Neural crest cell (in vitro differentiated cells): ENCODE data around the gene BTD. TPM values are rescaled to one million over a fixed set of nuclear protein-coding genes. Genes with fewer than 3 reads are reported as not detected.

Experiments
- DNase-seq: peaks from one replicate; pipeline ENCODE4 v3.0.0; 2021; ENCODE audit warnings: low read depth, mixed read lengths, low spot score
- H3K27ac Mint-ChIP-seq: one replicate; pipeline ENCODE4 v1.8.0; 2021; ENCODE audit warnings: mild to moderate bottlenecking, mixed read lengths; ENCODE audit not compliant: unreplicated experiment
- H3K27me3 Mint-ChIP-seq: 2 replicates; pipeline ENCODE4 v1.8.0; 2021; ENCODE audit warnings: low read depth, mild to moderate bottlenecking, mixed read lengths
- H3K36me3 Mint-ChIP-seq: 2 replicates; pipeline ENCODE4 v1.8.0; 2021; ENCODE audit warnings: low read depth, mild to moderate bottlenecking, mixed read lengths
- H3K4me1 Mint-ChIP-seq: 2 replicates; pipeline ENCODE4 v1.8.0; 2021; ENCODE audit warnings: mixed read lengths
- H3K4me3 Mint-ChIP-seq: one replicate; pipeline ENCODE4 v1.8.0; 2021; ENCODE audit warnings: mild to moderate bottlenecking, mixed read lengths
- H3K9me3 Mint-ChIP-seq: 2 replicates; pipeline ENCODE4 v1.8.0; 2021; ENCODE audit warnings: mixed read lengths
- CTCF ChIP-seq: fragments of 200-600 bp; sonication (generic); conservative IDR thresholded peaks from 2 replicates; pipeline ENCODE4 v1.5.0; 2021; ENCODE audit warnings: antibody characterized with exemption, mild to moderate bottlenecking
- total RNA-seq: library from RNA; stranded (reverse); gene quantifications from 2 replicates; pipeline ENCODE4 v1.2.1, GENCODE V29; 2021

BTD gene
- total RNA-seq, 1 donor from 2014 or later, result 5.8 TPM

GRCh38 chr3:15558581-15558980, 43.0 kb upstream of the BTD start:
- H3K27me3 Mint-ChIP-seq, result no peaks in the 10 kb centered on the region
- H3K4me3 Mint-ChIP-seq, result no peak overlapping the region
- no peak for TF ChIP-seq CTCF
- no peaks in the 10 kb centered on the region for H3K9me3 Mint-ChIP-seq
- peaks cover 6% of the 10 kb centered on the region for H3K4me1 Mint-ChIP-seq
- DNase-seq, result no peak
- H3K36me3 Mint-ChIP-seq, result no peaks in the 10 kb centered on the region
- H3K27ac Mint-ChIP-seq, result no peak overlapping the region

GRCh38 chr3:15562560-15562959, 39.0 kb upstream of the BTD start:
- H3K27me3 Mint-ChIP-seq, result no peaks in the 10 kb centered on the region
- DNase-seq, result no peak
- no peak overlapping the region for H3K27ac Mint-ChIP-seq
- TF ChIP-seq CTCF, result no peak
- H3K4me1 Mint-ChIP-seq, result peaks cover 3% of the 10 kb centered on the region
- H3K4me3 Mint-ChIP-seq, result no peak overlapping the region
- H3K36me3 Mint-ChIP-seq, result peaks cover 2% of the 10 kb centered on the region
- no peaks in the 10 kb centered on the region for H3K9me3 Mint-ChIP-seq

- no peak for TF ChIP-seq CTCF
- no peak for DNase-seq
- Mint-ChIP-seq H3K4me3 (no peak overlapping the region), H3K27me3 (no peaks in the 10 kb centered on the region), H3K27ac (no peak overlapping the region), H3K9me3 (no peaks in the 10 kb centered on the region), H3K36me3 (peaks cover 5% of the 10 kb centered on the region), H3K4me1 (no peaks in the 10 kb centered on the region)
These were observed 38.4 kb upstream of the BTD start for GRCh38 chr3:15563190-15563589.

GRCh38 chr3:15572138-15572537, 29.4 kb upstream of the BTD start:
- peaks cover 7% of the 10 kb centered on the region for H3K36me3 Mint-ChIP-seq
- no peak overlapping the region for H3K27ac Mint-ChIP-seq
- H3K4me3 Mint-ChIP-seq, result no peak overlapping the region
- H3K4me1 Mint-ChIP-seq, result no peaks in the 10 kb centered on the region
- H3K9me3 Mint-ChIP-seq, result no peaks in the 10 kb centered on the region
- no peak for TF ChIP-seq CTCF
- no peak for DNase-seq
- no peaks in the 10 kb centered on the region for H3K27me3 Mint-ChIP-seq

GRCh38 chr3:15575446-15575845, 26.1 kb upstream of the BTD start:
- no peak for TF ChIP-seq CTCF
- no peaks in the 10 kb centered on the region for H3K9me3 Mint-ChIP-seq
- H3K36me3 Mint-ChIP-seq, result peaks cover 1% of the 10 kb centered on the region
- DNase-seq, result no peak
- H3K27ac Mint-ChIP-seq, result no peak overlapping the region
- H3K4me1 Mint-ChIP-seq, result no peaks in the 10 kb centered on the region
- no peaks in the 10 kb centered on the region for H3K27me3 Mint-ChIP-seq
- no peak overlapping the region for H3K4me3 Mint-ChIP-seq

- Mint-ChIP-seq H3K27ac (no peak overlapping the region), H3K4me3 (no peak overlapping the region), H3K36me3 (peaks cover 2% of the 10 kb centered on the region), H3K9me3 (no peaks in the 10 kb centered on the region), H3K4me1 (no peaks in the 10 kb centered on the region), H3K27me3 (no peaks in the 10 kb centered on the region)
- DNase-seq, result no peak
- TF ChIP-seq CTCF, result no peak
These were observed 25.1 kb upstream of the BTD start for GRCh38 chr3:15576475-15576874.
